HCT116 (cell line): Measurements from ENCODE around the gene ANKFN1. TPM values are rescaled to one million over a fixed set of nuclear protein-coding genes. Genes with fewer than 3 reads are reported as not detected.

Source experiments
- ATAC-seq: fragments of 200-7000 bp; cut with Tn5 transposase; 2 replicates; pipeline ENCODE4 v1.9.1; 2020; ENCODE audit warnings: mild to moderate bottlenecking, moderate library complexity
- BruUV-seq: library from RNA; stranded (reverse); fragments of 400-500 nt; replicated peaks from 2 replicates; lab custom pipeline; 2021; lab: Mats Ljungman, UMichigan
- CTCF ChIA-PET: fragments of 300-600 bp; sonication (Branson Sonifier 250); formaldehyde crosslinking; loops from one replicate; lab custom pipeline; 2021; ENCODE audit warnings: antibody characterized with exemption; lab: Charles Lee
- POLR2A ChIA-PET: fragments of 300-600, 350-600 bp; sonication (Branson Sonifier 250); formaldehyde crosslinking; loops from one replicate; lab custom pipeline; 2021; ENCODE audit warnings: antibody characterized with exemption; lab: Charles Lee
- RAD21 ChIA-PET, 2 experiments: fragments of 300-600 bp; sonication (Branson Sonifier 250); formaldehyde crosslinking; loops; one replicate each; lab custom pipeline; 2023; ENCODE audit warnings: low total read pairs in 2 of 2; ENCODE audit not compliant: uncharacterized antibody in 2 of 2, unreplicated experiment in 2 of 2, low non-redundant PET in 1 of 2; lab: Charles Lee
- DNase-seq: peaks from one replicate; pipeline ENCODE4 v3.0.0-alpha.2; 2010; ENCODE audit warnings: low read depth, low spot score
- H2AFZ ChIP-seq: fragments of 200-600 bp; shearing (Covaris generic), sonication (generic); 2 replicates; pipeline ENCODE4 v1.6.1; 2017; ENCODE audit warnings: low read depth, mixed run types, mixed read lengths, antibody characterized with exemption, low read length; ENCODE audit not compliant: poor library complexity, severe bottlenecking
- H3K27ac ChIP-seq: 2 replicates; pipeline ENCODE4 v1.5.1; 2012; ENCODE audit warnings: low read depth, low read length
- H3K27me3 ChIP-seq: fragments of 200-600 bp; sonication (generic); 2 replicates; pipeline ENCODE4 v1.6.1; 2016; ENCODE audit warnings: mixed run types, low read length, mixed read lengths; ENCODE audit not compliant: insufficient read depth
- H3K36me3 ChIP-seq, 2 experiments: fragments of 200-500 bp in 1 of 2; fragments of 200-600 bp in 1 of 2; sonication (Bioruptor generic) in 1 of 2; sonication (generic) in 1 of 2; 2 replicates each; pipeline versions ENCODE4 v1.5.1 to v1.6.1; 2014 to 2016; ENCODE audit warnings: low read length in 2 of 2, inconsistent platforms in 1 of 2, mixed read lengths in 1 of 2, mixed run types in 1 of 2; ENCODE audit not compliant: insufficient read depth in 2 of 2, control insufficient read depth in 1 of 2
- H3K4me1 ChIP-seq, 2 experiments: fragments of 200-600 bp in 1 of 2; sonication (generic) in 1 of 2; 2 replicates each; pipeline versions ENCODE4 v1.5.1 to v1.6.1; 2012 to 2017; ENCODE audit warnings: low read length in 2 of 2, inconsistent platforms in 1 of 2, mild to moderate bottlenecking in 1 of 2, mixed read lengths in 1 of 2, mixed run types in 1 of 2, moderate library complexity in 1 of 2; ENCODE audit not compliant: insufficient read depth in 2 of 2, control insufficient read depth in 1 of 2
- H3K4me2 ChIP-seq: fragments of 200-600 bp; sonication (generic); 2 replicates; pipeline ENCODE4 v1.6.1; 2017; ENCODE audit warnings: mixed run types, low read length, mixed read lengths
- H3K4me3 ChIP-seq, 2 experiments: fragments of 200-600 bp in 1 of 2; sonication (generic) in 1 of 2; replicated peaks in 1 of 2; 2 replicates each; pipeline ENCODE4 v1.5.1; 2011 to 2016; ENCODE audit warnings: low read length in 2 of 2, control low read depth in 1 of 2, low read depth in 1 of 2, mild to moderate bottlenecking in 1 of 2, mixed read lengths in 1 of 2, mixed run types in 1 of 2
- H3K79me2 ChIP-seq: fragments of 200-600 bp; sonication (generic); 2 replicates; pipeline ENCODE4 v1.6.1; 2017; ENCODE audit warnings: mild to moderate bottlenecking, mixed run types, low read length, moderate library complexity, mixed read lengths; ENCODE audit not compliant: insufficient read depth
- H3K9ac ChIP-seq: fragments of 200-600 bp; sonication (generic); 2 replicates; pipeline ENCODE4 v1.6.1; 2016; ENCODE audit warnings: low read length, mixed read lengths
- H3K9me2 ChIP-seq: fragments of 200-600 bp; sonication (generic), shearing (Covaris generic); 2 replicates; pipeline ENCODE4 v1.6.1; 2017; ENCODE audit warnings: mixed run types, mild to moderate bottlenecking, moderate library complexity; ENCODE audit not compliant: insufficient read depth
- H3K9me3 ChIP-seq, 2 experiments: fragments of 200-500 bp in 1 of 2; fragments of 200-600 bp in 1 of 2; sonication (Bioruptor generic) in 1 of 2; sonication (generic) in 1 of 2; 2 replicates each; pipeline ENCODE4 v1.6.1; 2014 to 2017; ENCODE audit warnings: low read length in 2 of 2, mixed read lengths in 2 of 2, inconsistent platforms in 1 of 2, low read depth in 1 of 2, mild to moderate bottlenecking in 1 of 2, mixed run types in 1 of 2, moderate library complexity in 1 of 2; ENCODE audit not compliant: control insufficient read depth in 1 of 2, insufficient read depth in 1 of 2
- H4K20me1 ChIP-seq: fragments of 200-600 bp; sonication (generic), shearing (Covaris generic); 2 replicates; pipeline ENCODE4 v1.6.1; 2017; ENCODE audit warnings: mixed run types, mild to moderate bottlenecking, moderate library complexity; ENCODE audit not compliant: insufficient read depth
- CBX3 ChIP-seq: IDR thresholded peaks from 2 replicates; pipeline ENCODE4 v1.6.1; 2012; ENCODE audit warnings: low read depth
- ELF1 ChIP-seq: IDR thresholded peaks from 2 replicates; pipeline ENCODE4 v1.6.1; 2012; ENCODE audit warnings: low read depth, borderline replicate concordance
- POLR2A ChIP-seq: IDR thresholded peaks from 2 replicates; pipeline ENCODE4 v1.7.0; 2011; ENCODE audit warnings: borderline replicate concordance; ENCODE audit not compliant: insufficient read depth, insufficient read length; ENCODE audit errors: extremely low read depth
- POLR2AphosphoS5 ChIP-seq: IDR thresholded peaks from 2 replicates; pipeline ENCODE4 v1.6.1; 2011; ENCODE audit warnings: mild to moderate bottlenecking, low read depth, low read length, moderate library complexity
- RAD21 ChIP-seq: IDR thresholded peaks from 2 replicates; pipeline ENCODE4 v1.6.1; 2012; ENCODE audit warnings: low read depth, mild to moderate bottlenecking
- SIN3A ChIP-seq: IDR thresholded peaks from 2 replicates; pipeline ENCODE4 v1.6.1; 2012; ENCODE audit warnings: low read depth
- YY1 ChIP-seq: IDR thresholded peaks from 2 replicates; pipeline ENCODE4 v1.6.1; 2011; ENCODE audit warnings: low read length, low read depth, moderate library complexity, mild to moderate bottlenecking; ENCODE audit not compliant: insufficient replicate concordance; ENCODE audit errors: extremely low read depth
- ZNF274 ChIP-seq: fragments of 200-500 bp; sonication (Bioruptor generic); IDR thresholded peaks from 2 replicates; pipeline ENCODE4 v1.6.1; 2014; ENCODE audit warnings: mild to moderate bottlenecking, low read depth, low read length, inconsistent platforms
- intact Hi-C: fragments of 100-400 bp; cut with micrococcal nuclease; formaldehyde crosslinking; loops from 2 replicates; pipeline ENCODE4 v1.10.0; 2022
- total RNA-seq: library from RNA; stranded (reverse); gene quantifications from one replicate; pipeline ENCODE4 v1.2.1, GENCODE V29; 2021; ENCODE audit not compliant: unreplicated experiment
- TF ChIP-seq, protein P1 (sequence below): IDR thresholded peaks from 2 replicates; pipeline ENCODE4 v1.6.1; 2012
- TF ChIP-seq, protein P2 (sequence below): IDR thresholded peaks from 2 replicates; pipeline ENCODE4 v1.6.1; 2012; ENCODE audit warnings: low read depth
- TF ChIP-seq, protein P3 (sequence below): IDR thresholded peaks from 2 replicates; pipeline ENCODE4 v1.6.1; 2012

The ANKFN1 gene
- total RNA-seq, 1 experiment from 2014 or later, result 1.1 TPM

DNA sequence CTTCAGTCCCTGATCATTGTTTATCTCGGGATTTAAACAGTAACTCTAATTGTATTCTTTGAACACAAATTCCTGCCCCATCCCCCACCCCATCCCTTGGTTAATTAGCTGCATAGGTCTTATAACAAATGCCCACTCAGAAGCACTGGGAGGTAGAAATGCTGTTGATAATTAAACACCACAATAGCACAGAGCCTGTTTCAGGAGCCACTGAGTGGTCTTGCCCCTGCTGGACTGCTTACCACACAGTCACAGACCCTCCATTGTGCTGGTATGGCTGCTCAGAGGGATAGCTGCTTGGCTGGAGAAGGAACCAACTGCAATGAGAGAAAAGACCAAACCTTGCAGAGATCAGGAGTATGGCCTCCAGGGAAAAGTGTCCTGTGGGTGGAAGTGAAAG, 214.1 kb downstream of the ANKFN1 start:
- no peak overlapping the region for H2AFZ ChIP-seq
- RAD21 ChIA-PET, result no interaction called here

More for the DNA sequence above, 214.1 kb downstream of the ANKFN1 start:
- no peak for ATAC-seq
- no peaks in the 10 kb centered on the region for H3K36me3 ChIP-seq
- no peak overlapping the region for H3K9ac ChIP-seq
- CTCF ChIA-PET, result no interaction called here
- intact Hi-C loops, result no loop called here
- no peak overlapping the region for H3K4me2 ChIP-seq
- H3K4me1 ChIP-seq, result no peaks in the 10 kb centered on the region
- no peak overlapping the region for H3K4me3 ChIP-seq
- no peaks in the 10 kb centered on the region for H4K20me1 ChIP-seq
- H3K9me3 ChIP-seq, result no peaks in the 10 kb centered on the region
- POLR2A ChIA-PET, result no interaction called here
- no TSS peak for BruUV-seq
- DNase-seq, result no peak
- H3K79me2 ChIP-seq, result no peaks in the 10 kb centered on the region
- no peaks in the 10 kb centered on the region for H3K9me2 ChIP-seq
- H3K27ac ChIP-seq, result no peak overlapping the region
- H3K27me3 ChIP-seq, result peaks cover 29% of the 10 kb centered on the region
- TF ChIP-seq, protein P1, sequence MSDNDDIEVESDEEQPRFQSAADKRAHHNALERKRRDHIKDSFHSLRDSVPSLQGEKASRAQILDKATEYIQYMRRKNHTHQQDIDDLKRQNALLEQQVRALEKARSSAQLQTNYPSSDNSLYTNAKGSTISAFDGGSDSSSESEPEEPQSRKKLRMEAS, result no peak
- TF ChIP-seq ZNF274, result no peak
- TF ChIP-seq, protein P2, sequence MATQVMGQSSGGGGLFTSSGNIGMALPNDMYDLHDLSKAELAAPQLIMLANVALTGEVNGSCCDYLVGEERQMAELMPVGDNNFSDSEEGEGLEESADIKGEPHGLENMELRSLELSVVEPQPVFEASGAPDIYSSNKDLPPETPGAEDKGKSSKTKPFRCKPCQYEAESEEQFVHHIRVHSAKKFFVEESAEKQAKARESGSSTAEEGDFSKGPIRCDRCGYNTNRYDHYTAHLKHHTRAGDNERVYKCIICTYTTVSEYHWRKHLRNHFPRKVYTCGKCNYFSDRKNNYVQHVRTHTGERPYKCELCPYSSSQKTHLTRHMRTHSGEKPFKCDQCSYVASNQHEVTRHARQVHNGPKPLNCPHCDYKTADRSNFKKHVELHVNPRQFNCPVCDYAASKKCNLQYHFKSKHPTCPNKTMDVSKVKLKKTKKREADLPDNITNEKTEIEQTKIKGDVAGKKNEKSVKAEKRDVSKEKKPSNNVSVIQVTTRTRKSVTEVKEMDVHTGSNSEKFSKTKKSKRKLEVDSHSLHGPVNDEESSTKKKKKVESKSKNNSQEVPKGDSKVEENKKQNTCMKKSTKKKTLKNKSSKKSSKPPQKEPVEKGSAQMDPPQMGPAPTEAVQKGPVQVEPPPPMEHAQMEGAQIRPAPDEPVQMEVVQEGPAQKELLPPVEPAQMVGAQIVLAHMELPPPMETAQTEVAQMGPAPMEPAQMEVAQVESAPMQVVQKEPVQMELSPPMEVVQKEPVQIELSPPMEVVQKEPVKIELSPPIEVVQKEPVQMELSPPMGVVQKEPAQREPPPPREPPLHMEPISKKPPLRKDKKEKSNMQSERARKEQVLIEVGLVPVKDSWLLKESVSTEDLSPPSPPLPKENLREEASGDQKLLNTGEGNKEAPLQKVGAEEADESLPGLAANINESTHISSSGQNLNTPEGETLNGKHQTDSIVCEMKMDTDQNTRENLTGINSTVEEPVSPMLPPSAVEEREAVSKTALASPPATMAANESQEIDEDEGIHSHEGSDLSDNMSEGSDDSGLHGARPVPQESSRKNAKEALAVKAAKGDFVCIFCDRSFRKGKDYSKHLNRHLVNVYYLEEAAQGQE, result no peak
- no peak for TF ChIP-seq RAD21
- no peak for TF ChIP-seq POLR2AphosphoS5
- no peak for TF ChIP-seq SIN3A
- TF ChIP-seq ELF1, result no peak
- TF ChIP-seq, protein P3, sequence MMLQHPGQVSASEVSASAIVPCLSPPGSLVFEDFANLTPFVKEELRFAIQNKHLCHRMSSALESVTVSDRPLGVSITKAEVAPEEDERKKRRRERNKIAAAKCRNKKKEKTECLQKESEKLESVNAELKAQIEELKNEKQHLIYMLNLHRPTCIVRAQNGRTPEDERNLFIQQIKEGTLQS, result no peak
- TF ChIP-seq POLR2A, result no peak
- TF ChIP-seq CBX3, result no peak
- TF ChIP-seq YY1, result no peak
